Endodermal cell (in vitro differentiated cells): Measurements from ENCODE around the gene TMEM138. TPM values are rescaled to one million over a fixed set of nuclear protein-coding genes. Genes with fewer than 3 reads are reported as not detected.
A peak's percentile ranks its signal among the peaks of the same experiment; 100 is the strongest.

Experiments used
- DNase-seq: peaks from one replicate; pipeline ENCODE4 v3.0.0-alpha.2; 2017
- H3K27ac ChIP-seq: 2 replicates; pipeline ENCODE4 v1.5.1; 2013; ENCODE audit warnings: mild to moderate bottlenecking, low read depth, low read length, moderate library complexity
- H3K27me3 ChIP-seq: 2 replicates; pipeline ENCODE4 v1.6.1; 2013; ENCODE audit warnings: mild to moderate bottlenecking, low read length, moderate library complexity; ENCODE audit not compliant: insufficient read depth, control insufficient read depth, poor library complexity, severe bottlenecking
- H3K36me3 ChIP-seq: 2 replicates; pipeline ENCODE4 v1.7.0; 2013; ENCODE audit warnings: mild to moderate bottlenecking, low read length, moderate library complexity; ENCODE audit not compliant: control insufficient read depth, insufficient read depth
- H3K4me1 ChIP-seq: one replicate; pipeline ENCODE4 v1.7.0; 2013; ENCODE audit warnings: low read length; ENCODE audit not compliant: control insufficient read depth, insufficient read depth
- H3K4me3 ChIP-seq: 2 replicates; pipeline ENCODE4 v1.5.1; 2013; ENCODE audit warnings: mild to moderate bottlenecking, low read length, moderate library complexity
- H3K9ac ChIP-seq: 2 replicates; pipeline ENCODE4 v1.6.1; 2013; ENCODE audit warnings: mild to moderate bottlenecking, low read length, moderate library complexity; ENCODE audit not compliant: poor library complexity, severe bottlenecking; ENCODE audit errors: extremely low read depth
- H3K9me3 ChIP-seq: 2 replicates; pipeline ENCODE4 v1.6.1; 2013; ENCODE audit warnings: mild to moderate bottlenecking, low read length, moderate library complexity; ENCODE audit not compliant: control insufficient read depth
- H3K27ac Mint-ChIP-seq: 2 replicates; pipeline ENCODE4 v1.8.0; 2020; ENCODE audit warnings: mixed read lengths
- H3K27me3 Mint-ChIP-seq: 2 replicates; pipeline ENCODE4 v1.8.0; 2021; ENCODE audit warnings: mild to moderate bottlenecking, mixed read lengths; ENCODE audit not compliant: insufficient read depth
- H3K36me3 Mint-ChIP-seq: 2 replicates; pipeline ENCODE4 v1.8.0; 2020; ENCODE audit warnings: low read depth, mixed read lengths
- H3K4me1 Mint-ChIP-seq: 2 replicates; pipeline ENCODE4 v1.8.0; 2020; ENCODE audit warnings: mixed read lengths
- H3K4me3 Mint-ChIP-seq: 2 replicates; pipeline ENCODE4 v1.8.0; 2020; ENCODE audit warnings: mild to moderate bottlenecking, moderate library complexity, mixed read lengths
- H3K9me3 Mint-ChIP-seq: 2 replicates; pipeline ENCODE4 v1.8.0; 2020; ENCODE audit warnings: mild to moderate bottlenecking, mixed read lengths
- WGBS, 2 experiments: methylation state at CpG; one replicate each; pipeline versions ENCODE4 v1.1.5 to v1.1.7; 2013; ENCODE audit warnings: missing lambda C conversion rate in 2 of 2, mixed read lengths in 1 of 2; ENCODE audit not compliant: insufficient coverage in 1 of 2, insufficient read length in 1 of 2; 5-methylcytosine and 5-hydroxymethylcytosine counted together
- total RNA-seq, 2 donors: library from RNA; stranded (reverse); fragmentation: NEBNext Ultra II Directional in 1 of 2; extraction: Animal tissue kit (Norgen Biotek cat#: 25700) in 1 of 2; gene quantifications; 2 replicates in 1 of 2; 3 replicates in 1 of 2; pipeline ENCODE4 v1.2.1, GENCODE V29; 2021
- TF ChIP-seq, protein P1 (sequence below): fragments of 200-600 bp; sonication (generic); conservative IDR thresholded peaks from 2 replicates; pipeline ENCODE4 v1.5.0; 2021; ENCODE audit warnings: antibody characterized with exemption, mild to moderate bottlenecking

TMEM138 gene
- total RNA-seq, 2 donors from 2014 or later, result 26.5 to 29.3 TPM

DNA sequence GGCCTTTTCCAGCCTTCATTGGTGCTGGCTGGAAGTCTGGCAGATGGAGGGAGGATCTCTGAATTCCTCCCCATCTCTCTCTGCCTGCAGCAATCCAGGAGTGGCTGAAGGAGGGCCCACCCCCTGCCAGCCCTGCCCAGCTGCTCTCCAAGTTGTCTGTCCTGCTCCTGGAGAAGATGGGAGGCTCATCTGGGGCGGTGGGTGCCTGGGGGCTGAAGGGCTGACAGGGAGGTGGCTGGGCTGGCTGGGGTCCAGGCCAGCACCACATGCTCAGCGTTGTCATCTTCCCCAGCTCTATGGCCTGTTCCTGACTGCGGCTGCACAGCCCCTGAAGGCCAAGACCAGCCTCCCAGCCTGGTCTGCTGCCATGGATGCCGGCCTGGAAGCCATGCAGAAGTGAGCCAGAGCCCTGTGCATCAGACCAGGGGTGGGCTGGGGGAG lies 17.0 kb upstream of the TMEM138 start:
- no peaks in the 10 kb centered on the region for H3K27me3 Mint-ChIP-seq
- Histone ChIP-seq H3K27ac (peak overlapping the region; percentile 51), H3K4me1 (no peaks in the 10 kb centered on the region), H3K9ac (no peak overlapping the region), H3K4me3 (no peak overlapping the region), H3K9me3 (no peaks in the 10 kb centered on the region), H3K27me3 (no peaks in the 10 kb centered on the region), H3K36me3 (no peaks in the 10 kb centered on the region)
- WGBS, 2 experiments, result 92% methylated on average over 4 of the region's 4 CpGs; no CpG with 5 or more reads in 1 of the 2 experiments
- no peak overlapping the region for H3K4me3 Mint-ChIP-seq
- peaks cover 35% of the 10 kb centered on the region for H3K36me3 Mint-ChIP-seq
- no peak for DNase-seq
- TF ChIP-seq, protein P1, sequence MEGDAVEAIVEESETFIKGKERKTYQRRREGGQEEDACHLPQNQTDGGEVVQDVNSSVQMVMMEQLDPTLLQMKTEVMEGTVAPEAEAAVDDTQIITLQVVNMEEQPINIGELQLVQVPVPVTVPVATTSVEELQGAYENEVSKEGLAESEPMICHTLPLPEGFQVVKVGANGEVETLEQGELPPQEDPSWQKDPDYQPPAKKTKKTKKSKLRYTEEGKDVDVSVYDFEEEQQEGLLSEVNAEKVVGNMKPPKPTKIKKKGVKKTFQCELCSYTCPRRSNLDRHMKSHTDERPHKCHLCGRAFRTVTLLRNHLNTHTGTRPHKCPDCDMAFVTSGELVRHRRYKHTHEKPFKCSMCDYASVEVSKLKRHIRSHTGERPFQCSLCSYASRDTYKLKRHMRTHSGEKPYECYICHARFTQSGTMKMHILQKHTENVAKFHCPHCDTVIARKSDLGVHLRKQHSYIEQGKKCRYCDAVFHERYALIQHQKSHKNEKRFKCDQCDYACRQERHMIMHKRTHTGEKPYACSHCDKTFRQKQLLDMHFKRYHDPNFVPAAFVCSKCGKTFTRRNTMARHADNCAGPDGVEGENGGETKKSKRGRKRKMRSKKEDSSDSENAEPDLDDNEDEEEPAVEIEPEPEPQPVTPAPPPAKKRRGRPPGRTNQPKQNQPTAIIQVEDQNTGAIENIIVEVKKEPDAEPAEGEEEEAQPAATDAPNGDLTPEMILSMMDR, result no peak
- no peaks in the 10 kb centered on the region for H3K4me1 Mint-ChIP-seq
- H3K9me3 Mint-ChIP-seq, result no peaks in the 10 kb centered on the region
- no peak overlapping the region for H3K27ac Mint-ChIP-seq

DNA sequence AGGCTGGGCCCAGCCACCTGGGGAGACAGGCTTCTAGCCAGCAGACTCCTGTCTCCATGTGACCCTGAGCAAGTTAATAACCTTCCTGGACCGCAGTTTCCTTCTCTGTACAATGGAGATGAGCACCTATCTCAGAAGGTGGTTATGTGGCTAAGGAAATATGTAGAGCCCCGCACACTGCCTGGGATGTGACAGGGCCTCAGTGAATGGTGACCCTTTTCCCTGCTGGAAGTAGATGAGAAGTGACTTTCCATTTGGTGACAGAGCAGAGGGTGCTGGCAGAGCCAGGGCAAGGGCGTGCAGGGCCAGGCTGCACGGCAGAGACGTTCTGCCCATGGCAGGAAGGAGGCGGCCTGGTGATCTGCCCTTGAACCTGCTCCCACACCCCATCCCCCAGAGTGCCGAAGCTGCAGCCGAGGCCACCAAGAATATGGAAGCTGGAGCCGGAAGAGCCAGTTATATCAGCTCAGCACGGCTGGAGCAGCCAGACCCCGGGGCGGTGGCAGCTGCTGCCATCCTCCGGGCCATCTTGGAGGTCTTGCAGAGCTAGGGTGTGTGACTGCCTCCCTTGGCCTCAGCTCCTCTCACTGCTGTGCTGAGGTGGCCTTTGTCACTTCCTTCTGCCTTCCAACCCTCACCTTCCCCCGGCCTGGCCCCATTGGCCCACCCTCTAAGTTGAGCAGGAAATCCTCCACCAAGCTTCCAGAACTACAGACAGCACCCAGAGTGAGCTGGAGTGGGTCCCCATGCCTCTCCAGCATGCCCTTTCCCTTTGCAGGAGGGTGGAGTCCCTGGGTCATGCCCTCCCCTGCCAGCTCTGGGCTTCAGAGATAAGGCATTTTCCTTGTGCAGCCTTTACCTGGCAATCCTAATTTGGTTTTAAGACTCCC lies 16.0 kb upstream of the TMEM138 start:
- H3K4me3 ChIP-seq, result no peak overlapping the region
- peak overlapping the region; percentile 66 for H3K27ac Mint-ChIP-seq
- H3K9me3 Mint-ChIP-seq, result no peaks in the 10 kb centered on the region
- WGBS, 2 experiments, result 92 to 100% methylated on average over 7 to 14 of the region's 14 CpGs
- no peaks in the 10 kb centered on the region for H3K27me3 ChIP-seq
- DNase-seq, result no peak
- H3K4me3 Mint-ChIP-seq, result no peak overlapping the region
- no peaks in the 10 kb centered on the region for H3K36me3 ChIP-seq
- H3K36me3 Mint-ChIP-seq, result peaks cover 31% of the 10 kb centered on the region
- H3K9me3 ChIP-seq, result no peaks in the 10 kb centered on the region
- no peaks in the 10 kb centered on the region for H3K4me1 ChIP-seq
- TF ChIP-seq, protein P1, result no peak
- H3K27me3 Mint-ChIP-seq, result no peaks in the 10 kb centered on the region
- H3K4me1 Mint-ChIP-seq, result no peaks in the 10 kb centered on the region
- H3K27ac ChIP-seq, result peak overlapping the region; percentile 24
- no peak overlapping the region for H3K9ac ChIP-seq

DNA sequence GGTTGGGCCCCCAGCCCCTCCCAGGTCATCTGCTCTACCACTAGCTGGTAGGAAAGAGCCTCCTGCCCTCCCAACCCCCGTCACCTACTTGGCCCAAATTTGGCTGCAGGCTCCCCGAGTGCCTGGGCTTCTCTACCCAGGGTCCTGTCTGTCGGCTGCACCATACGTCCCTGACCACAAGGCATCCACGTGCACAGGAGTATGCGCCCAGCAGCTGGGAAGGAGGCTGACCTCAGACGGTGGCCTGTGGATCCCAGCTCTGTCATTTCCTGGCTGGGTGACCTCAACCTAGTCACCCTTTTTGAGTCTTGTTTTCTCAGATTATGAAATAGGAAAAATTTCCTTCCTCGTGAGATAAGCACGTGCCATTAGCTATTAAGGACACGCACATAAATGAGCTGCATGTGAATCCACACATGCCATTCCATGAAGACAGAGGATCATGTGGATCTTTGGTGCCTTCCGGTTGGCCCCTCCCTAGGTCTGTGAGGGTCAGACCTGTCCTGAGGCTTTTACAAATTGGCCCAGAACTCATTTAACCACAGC lies 14.2 kb upstream of the TMEM138 start:
- Mint-ChIP-seq H3K4me3 (no peak overlapping the region), H3K27me3 (no peaks in the 10 kb centered on the region), H3K36me3 (peaks cover 31% of the 10 kb centered on the region), H3K9me3 (no peaks in the 10 kb centered on the region), H3K27ac (no peak overlapping the region), H3K4me1 (no peaks in the 10 kb centered on the region)
- Histone ChIP-seq H3K9me3 (no peaks in the 10 kb centered on the region), H3K27ac (no peak overlapping the region), H3K27me3 (no peaks in the 10 kb centered on the region), H3K9ac (no peak overlapping the region), H3K36me3 (no peaks in the 10 kb centered on the region), H3K4me1 (no peaks in the 10 kb centered on the region), H3K4me3 (no peak overlapping the region)
- DNase-seq, result no peak
- TF ChIP-seq, protein P1, result no peak
- WGBS, 2 experiments, result 90 to 100% methylated on average over 6 to 11 of the region's 11 CpGs
